T-helper 1 cell treated with Interleukin-12 subunit alpha and Interleukin-12 subunit beta and Interleukin-4 antibody, amounts not matched to agents 30 ng/mL and 1 ng/mL, for 36 hours (primary cell): ENCODE measurements around the gene RSU1. TPM values are rescaled to one million over a fixed set of nuclear protein-coding genes. Genes with fewer than 3 reads are reported as not detected.

Experiments
- intact Hi-C: fragments of 100-400 bp; cut with micrococcal nuclease; formaldehyde crosslinking; loops from one replicate; pipeline ENCODE4 v1.15.1; 2024
- total RNA-seq: library from RNA; stranded (reverse); gene quantifications from 2 replicates; pipeline ENCODE4 v1.2.3, GENCODE V29; 2022

Gene RSU1
- total RNA-seq, 1 donor from 2014 or later = 89.8 TPM

DNA sequence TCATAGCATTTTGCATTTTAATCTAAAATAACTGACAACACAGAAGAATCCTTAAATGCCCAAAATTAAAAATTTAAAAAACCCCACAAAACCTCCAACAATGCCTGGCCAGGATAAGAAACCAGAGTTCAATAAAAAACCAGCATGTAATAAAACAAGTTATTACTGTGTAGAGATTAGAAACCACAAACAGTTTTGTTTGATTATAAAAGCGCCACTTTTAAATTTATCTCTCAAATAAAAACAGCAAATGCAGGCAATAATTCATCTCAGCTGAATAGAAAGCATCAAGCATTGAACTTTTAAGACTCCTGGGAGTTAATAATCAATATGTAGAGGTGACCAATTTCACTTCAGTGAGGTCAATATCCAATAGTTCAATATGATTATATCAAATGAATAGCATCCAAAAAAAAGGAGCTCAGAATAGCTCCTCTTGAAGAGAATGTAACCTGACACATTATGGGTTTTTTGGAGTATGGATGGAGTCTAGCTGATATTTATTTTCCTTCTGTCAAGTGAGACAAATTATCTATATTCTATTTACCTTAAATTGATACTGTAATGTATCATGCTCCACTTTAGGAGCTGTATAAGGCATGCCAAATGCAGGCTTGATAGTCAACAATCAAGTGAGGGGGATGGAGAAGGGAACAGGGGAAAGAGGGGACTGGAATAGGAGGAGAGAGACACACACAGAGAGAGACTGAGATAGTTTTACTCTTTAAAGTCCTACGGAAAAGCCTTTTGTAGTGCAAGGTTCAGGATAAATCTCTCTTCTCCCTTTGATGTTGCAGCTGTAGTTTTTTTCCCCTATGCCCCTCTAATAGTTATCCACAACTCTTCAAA, 130.9 kb downstream of the RSU1 start:
- intact Hi-C loops = no loop called here

DNA sequence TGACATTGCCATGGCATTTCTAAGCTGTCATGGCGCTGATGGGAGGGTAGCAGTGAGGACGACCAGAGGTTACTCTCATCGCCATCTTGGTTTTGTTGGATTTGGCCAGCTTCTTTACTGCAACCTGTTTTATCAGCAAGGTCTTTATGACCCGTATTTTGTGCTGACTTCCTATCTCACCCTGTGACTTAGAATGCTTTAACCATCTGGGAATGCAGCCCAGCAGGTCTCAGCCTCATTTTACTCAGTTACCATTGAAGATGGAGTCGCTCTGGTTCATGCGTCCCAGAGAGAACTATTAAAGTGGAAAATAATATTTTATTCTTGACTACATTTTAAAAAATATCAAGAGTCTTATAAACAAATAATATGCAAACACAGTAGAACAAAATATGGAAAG, 131.7 kb downstream of the RSU1 start:
- intact Hi-C loops = no loop called here

DNA sequence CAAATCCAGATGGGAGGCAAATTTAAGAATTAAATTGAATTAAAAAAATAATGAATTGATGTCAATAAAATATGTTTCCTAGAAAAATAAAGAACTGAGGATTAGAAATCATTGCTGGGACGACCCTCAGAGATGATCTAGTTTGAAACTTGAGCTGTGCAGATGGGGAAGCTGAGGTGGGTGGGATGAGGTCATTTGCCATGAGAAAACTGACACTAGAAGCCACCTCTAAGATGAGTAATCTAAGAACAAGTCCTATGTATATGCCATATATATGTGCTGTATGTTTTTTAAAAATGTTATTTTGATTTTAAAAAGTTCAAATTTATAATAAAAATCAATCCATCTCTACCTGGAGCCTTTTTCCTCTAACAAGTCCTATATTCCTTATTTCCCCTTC, 135.7 kb downstream of the RSU1 start:
- intact Hi-C loops = no loop called here

DNA sequence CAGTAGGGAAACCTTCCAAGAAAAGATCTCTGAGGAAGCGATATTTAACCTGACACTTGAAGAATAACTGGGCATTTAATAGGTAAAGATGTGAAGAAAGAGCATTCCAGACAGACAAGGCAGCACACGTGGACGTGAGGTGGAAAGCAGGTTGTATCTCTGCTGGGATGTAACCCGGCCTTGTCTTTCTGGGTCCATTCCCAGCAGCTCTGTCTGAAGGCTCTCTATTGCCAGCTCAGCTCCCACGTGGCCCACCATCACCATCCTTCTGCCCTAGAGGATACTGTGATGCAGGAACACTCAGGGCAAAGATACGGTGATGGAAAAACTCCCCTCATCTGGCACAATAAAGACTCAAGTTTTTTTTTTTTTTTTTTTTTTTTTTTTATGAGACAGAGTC, 137.7 kb downstream of the RSU1 start:
- intact Hi-C loops = no loop called here

DNA sequence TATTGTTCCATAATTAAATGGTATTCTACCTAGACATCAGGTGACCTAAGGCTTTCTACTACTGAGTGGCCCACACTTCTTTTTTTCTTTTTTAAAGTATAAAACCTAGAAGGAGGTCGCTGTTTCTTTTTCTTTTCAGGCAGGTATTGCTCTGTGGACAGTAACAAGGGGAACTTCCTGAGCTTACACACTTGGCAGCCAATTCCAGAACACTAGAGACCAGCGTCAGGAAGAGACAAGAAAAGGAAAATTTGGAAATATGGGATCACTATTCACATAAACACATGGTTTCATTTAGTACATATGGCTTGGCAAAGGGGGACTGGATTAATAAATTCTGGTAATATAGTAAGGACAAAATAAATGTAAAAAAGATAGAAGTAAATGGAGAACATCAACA, 141.9 kb downstream of the RSU1 start:
- intact Hi-C loops = no loop called here

DNA sequence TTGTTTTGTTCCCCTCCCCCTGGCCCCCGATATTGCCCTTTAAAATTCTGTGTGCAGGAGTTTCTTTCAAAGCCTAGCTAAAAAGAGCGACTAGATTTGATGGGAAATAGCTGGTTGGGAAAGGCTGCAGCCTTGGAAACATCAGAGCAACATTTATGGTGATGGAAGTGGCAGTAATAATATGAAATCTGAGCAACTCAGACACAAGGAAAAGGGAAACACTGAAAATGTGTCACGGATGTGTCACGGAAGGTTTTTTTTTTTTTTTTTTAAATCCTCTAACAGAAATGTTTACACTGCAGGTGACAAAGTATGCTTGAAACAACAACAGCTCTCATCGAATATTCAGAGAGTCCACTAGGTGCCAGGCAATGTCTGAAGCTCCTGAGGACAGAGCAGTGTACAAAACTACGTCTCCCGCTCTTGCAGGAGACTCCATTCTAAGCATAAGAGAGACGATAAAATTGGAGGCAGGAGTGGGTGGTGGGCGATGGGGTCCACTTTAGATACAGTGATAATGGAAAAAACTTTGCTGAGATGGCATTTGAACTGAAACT, 143.0 kb downstream of the RSU1 start:
- intact Hi-C loops = no loop called here

DNA sequence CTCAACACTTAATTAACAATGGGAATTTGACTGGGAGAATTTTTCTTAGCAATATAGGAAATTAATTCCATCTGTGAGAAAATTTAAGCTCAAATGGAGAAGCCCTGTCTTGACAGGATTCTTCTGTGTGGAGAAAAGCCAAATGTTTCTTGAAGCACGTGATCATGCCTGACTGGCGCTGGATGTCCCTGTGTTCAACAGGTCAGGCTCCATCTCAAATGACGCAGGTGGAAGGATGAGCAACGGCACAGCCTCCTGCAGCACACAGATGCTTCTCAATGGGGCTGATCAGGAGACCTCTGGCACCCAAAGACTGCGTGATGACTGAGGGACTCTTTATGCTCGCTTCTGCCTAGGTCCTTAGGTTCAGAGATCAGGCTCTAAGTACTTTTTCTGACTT, 143.8 kb downstream of the RSU1 start:
- intact Hi-C loops = no loop called here

DNA sequence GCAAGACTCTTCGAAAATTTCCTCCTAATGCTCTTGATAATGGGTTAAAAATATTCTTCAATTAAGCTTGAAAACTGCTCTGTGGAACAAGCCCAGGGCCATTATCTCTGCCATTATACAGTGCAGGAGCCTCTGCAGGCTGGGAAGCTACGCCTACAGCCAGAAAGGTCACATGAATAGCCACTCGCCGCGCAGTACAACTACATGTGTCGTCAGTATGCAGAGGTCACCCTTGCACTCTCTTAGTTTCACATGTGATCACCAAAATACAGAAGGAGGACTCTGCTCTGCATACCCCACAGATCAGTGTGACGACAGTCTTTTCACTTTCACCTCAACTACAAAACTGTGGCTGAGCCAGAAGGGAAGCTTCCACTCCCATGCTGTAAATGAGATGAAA, 153.8 kb downstream of the RSU1 start:
- intact Hi-C loops = no loop called here

DNA sequence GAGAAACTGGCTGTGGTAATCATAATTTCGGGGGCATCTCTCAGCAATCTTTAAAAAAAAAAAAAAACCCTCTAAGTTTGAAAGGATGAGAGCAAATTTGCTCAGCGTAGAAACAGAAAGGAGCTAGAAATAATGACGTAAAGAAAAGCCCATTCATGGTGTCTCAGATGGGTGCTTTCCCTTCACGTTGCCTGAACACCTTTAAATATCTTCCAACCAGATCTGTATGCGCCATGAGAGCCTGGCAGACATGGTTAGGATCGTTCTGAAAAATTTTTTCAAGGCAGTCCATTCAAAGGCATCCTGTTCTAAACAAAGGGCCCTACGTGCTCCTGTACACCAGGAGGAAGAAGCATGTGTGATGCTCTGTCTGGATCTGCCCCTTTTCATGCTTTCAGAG, 154.3 kb downstream of the RSU1 start:
- intact Hi-C loops = no loop called here

DNA sequence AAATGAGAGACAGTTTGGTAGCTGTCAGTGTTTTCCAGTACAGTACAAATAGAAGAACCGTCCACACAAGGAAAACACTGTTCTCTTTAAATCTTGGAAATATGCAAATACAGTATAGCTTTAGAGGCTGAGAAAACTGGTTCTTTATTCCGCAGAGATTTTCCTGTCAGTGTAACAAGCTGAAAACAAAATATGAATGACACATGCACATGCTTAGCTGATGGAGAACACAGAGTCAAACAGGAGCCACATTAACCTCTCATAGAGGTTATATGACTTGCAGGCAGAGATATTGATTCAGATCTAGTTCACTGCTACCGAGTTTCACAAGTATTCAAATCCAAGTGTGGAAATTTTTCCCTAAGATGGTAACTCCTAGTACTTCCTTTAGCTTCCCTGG, 160.3 kb downstream of the RSU1 start:
- intact Hi-C loops = no loop called here

DNA sequence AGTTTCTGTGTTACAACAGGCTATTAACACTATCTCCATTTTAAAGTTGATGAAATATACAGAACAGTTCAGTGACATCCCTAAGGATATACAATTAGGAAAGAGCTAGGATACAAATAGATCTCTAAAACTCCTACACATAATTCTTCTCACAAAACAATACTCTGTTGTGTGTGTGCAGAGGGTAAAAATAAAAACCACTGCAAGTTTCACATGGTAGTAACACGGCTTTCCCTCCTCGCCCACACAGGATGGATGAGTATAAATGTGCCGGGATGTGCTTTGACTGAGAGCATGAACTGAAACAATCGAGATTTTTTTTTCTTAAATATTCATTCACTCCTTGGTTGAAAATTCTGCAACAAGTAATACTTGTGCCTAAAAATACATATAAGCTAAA, 164.0 kb downstream of the RSU1 start:
- intact Hi-C loops = no loop called here

DNA sequence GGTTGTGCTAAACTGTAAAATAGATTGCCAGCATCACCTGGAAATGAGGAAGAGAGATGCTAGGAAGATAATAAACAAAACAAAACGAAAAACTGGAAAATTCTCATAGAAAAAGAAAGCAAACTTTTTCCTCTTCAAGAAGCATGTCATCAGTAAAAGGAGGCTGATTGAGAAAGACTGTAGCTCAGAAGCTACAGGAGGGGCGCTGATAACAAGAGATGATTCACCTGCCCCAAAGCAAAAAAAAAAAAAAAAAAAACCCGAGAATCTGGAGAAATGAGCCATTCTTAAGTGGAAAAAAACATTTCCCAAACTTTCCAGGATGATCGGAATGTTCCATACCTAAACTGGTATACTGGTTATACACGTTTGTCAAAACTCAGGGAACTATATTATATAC, 165.1 kb downstream of the RSU1 start:
- intact Hi-C loops = no loop called here

DNA sequence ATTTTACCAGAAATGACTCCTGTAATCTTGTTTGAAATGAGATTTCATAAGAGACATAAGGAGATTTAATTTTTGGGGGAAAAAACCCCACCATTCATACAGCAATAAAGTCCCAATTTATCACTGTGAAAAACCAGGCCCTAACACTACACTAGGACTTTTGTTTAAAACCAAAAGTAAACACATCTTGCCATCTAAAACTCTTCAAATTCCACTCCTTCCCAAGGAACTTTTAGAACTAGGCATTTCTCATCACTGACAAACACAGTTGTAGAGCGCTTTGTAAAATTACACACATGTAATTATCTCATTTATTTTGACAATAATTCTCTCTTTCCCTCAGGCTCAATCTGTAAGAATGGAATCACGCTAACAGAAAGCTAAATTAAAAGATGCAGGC, 167.5 kb downstream of the RSU1 start:
- intact Hi-C loops = no loop called here

DNA sequence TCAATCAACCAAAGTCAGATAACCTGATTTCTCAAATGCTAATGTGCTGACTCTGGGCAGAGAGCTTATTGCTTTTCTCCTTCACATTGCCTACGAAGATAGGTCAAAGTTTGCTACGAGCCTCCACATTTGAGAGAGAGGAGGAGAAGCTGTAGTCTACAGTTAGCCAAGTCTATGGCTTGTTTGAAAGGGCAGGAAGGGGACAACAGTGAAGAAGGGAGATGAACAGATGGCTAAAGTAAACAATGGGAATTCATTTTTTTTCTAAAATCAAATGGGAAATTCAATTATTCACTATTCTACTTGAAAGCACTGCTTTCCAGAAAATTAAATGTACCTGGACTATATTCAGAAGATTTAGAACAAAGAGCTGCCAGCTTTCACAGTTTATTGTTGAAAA, 168.9 kb downstream of the RSU1 start:
- intact Hi-C loops = no loop called here

DNA sequence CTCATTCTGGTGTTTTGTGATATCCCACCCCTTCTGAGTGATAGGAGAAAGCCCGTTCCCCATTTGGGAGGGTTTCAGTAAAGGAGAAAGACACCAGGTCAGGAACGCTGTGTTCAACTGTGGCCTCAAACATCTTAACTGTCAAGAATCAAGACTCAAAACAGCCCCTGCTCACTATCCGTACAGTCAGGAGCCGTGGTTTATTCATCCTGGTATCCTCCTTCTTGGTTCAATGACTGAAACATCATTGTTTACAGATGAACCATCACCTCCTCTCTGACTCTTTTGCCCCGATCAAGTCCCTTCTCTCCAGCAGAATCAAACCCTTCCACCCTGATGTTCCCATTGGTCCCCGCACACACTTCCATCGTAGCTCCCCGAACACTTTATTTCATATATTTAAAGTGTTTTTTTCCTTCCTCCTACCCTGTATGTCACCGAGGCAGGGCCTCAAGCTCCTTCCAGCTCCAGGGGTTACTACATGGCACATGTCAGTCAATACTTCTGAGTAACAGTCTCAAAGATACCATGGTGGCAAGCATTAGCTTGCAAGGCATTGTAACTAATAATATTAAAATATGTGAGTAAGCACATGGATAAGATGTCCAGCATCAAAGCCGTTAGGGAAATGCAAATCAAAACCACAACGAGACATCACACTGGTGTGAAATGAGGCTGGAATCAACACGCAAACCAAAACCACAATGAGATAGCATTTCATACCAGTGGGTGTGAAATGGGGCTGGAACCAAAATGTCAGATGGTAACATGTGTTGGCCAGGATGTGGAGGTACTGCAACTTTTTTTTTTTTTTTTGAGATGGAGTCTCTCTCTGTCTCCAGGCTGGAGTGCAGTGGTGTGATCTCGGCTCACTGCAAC, 170.8 kb downstream of the RSU1 start:
- intact Hi-C loops = no loop called here

DNA sequence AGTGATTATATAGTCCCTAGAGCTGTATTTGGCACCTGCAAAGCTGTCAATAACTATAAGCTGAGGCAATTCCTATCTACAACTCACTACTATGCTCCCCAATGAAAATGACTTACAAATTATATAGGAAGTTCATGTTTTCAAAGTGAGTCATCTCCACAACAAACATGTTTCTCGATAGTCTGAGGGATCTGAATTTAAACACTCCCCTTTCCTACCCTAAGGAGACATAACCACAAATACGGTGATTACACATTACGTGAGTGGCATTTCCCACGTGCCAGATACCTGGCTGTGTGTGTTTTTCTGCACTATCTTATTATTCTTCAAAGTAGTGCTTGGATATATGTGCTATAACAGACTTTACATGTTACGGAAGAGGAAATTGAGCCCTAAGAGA, 173.1 kb downstream of the RSU1 start:
- intact Hi-C loops = no loop called here

DNA sequence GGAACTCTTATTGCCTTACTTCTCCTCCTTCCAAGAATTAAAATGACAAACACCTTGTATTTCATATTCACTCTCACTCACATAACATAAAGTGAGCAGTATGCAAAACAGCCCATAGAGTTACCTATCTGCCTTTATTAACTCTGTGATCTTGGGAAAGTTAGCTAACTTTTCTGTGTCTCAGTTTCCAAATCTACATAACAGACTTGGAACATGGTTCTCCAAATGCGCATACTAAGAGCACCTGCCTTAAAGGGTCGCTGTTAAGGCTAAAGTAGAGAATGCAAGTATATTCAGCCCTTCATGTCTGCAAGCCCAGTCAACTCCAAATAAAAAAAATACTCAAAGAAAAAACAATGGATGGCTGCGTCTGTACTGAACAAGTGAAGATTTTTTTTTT, 173.7 kb downstream of the RSU1 start:
- intact Hi-C loops = no loop called here

DNA sequence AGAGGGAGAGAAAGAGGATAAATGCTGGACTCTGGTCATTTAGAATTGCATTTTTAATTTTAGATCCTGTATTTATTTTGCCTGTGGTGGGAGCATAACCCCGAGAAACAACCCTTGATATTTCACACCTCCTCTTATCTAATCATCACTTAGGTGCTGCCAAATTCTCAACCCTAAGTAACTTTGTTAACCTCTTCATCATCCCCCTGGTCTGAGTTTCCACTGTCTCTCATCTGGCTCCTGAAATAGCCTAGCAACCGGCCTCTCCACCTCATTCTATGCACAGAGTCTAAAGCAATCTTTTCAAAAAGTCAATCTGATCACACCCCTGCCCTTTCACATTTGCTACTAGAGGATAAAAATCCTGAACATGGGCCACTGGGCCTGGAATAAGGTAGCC, 177.1 kb downstream of the RSU1 start:
- intact Hi-C loops = no loop called here

DNA sequence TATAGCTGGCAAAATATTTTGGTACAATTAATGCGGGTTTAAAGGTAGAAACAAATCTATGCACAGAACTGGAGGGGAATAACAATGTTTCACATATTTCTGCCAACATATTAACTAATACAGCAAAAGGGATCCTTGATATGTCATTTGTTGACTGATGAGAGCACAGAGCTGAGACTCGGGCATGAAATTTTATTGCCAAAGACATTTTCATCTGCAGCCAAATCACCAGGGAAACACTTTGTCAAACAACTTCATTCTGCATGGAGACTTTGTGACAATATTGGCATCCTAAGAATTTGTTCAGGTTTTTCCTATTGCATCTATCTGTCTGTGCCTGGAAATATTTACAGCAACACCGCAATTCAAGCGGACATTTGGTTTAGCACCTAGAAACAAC, 177.8 kb downstream of the RSU1 start:
- intact Hi-C loops = no loop called here

DNA sequence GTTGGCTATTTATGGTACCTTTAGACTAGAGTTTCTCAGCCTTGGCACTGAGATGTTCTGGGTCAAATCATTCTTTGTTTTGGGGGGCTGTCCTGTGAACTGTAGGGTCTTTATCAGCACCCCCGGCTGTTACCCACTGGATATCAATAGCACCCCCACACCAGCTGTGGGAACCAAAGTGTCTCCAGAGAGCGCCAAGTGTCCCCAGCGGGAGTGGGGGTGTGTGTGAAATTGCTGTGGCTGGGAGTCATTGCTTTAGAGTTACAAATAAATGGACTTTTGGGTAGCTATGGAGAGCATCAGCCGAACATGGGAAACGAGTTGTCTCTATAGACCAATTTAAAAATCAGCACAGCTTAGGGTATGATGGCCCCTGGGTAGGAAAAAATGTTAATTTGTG, 184.2 kb downstream of the RSU1 start:
- intact Hi-C loops = no loop called here

DNA sequence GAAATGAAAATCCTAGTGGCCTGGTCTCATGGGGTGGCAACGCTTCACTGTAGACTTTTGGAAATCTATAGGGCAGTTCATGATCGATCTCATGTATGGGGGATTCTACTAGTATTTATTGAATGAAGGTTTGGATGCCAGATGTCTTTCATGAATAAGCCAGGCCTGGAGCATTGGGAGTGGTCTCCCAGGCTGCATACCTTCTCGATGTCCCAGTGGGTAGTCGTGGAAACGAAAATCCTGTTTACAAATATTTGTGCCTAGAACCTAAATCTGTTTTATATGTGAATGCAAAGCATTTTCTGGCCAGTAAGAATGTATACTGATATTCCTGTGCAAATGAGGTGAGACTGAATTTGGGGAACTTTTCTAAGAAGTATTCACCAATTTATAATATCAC, 190.5 kb downstream of the RSU1 start:
- intact Hi-C loops = no loop called here

DNA sequence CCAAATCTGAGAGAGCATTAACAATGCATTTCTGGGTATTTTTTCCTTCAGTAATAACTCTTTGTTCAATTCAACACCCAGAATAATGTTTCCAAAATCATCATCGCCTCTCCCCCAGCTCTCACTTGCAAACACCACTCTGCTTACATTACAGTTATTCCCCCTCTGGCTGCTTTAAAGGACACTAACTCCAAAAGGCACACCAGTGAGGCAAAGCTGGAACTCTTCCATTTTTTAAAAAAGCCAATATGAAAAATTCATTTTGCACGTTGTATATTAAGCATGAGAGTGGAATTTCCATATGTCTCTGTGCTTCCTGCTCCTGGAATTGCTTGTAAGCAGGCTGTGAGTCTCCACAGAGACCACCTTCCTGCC, 204.3 kb downstream of the RSU1 start:
- intact Hi-C loops = loop anchor here (1.0 kb wide), 1 partner anchor 57 kb away; no protein-coding TSS in a partner anchor
